K562 (cell line): Measurements from ENCODE around the gene MDC1.

Source experiments
- CTCF ChIP-seq, 3 experiments: IDR thresholded peaks in 2 of 3; conservative IDR thresholded peaks in 1 of 3; 2 replicates each; pipeline ENCODE4 v1.5.1; 2011 to 2012; ENCODE audit warnings: low read length in 3 of 3, mild to moderate bottlenecking in 3 of 3, control low read depth in 2 of 3, improper control_type of control experiment in 1 of 3, inconsistent platforms in 1 of 3, low read depth in 1 of 3, mixed read lengths in 1 of 3, moderate library complexity in 1 of 3; ENCODE audit not compliant: insufficient read depth in 2 of 3
- CTCFL ChIP-seq: IDR thresholded peaks from 2 replicates; pipeline ENCODE4 v1.6.1; 2011; ENCODE audit warnings: borderline replicate concordance, low read depth, mild to moderate bottlenecking, moderate library complexity, low read length; ENCODE audit not compliant: insufficient read depth, poor library complexity, severe bottlenecking
- ETS2 ChIP-seq: IDR thresholded peaks from 2 replicates; pipeline ENCODE4 v1.6.1; 2016; ENCODE audit warnings: borderline replicate concordance, missing genetic modification characterization, mild to moderate bottlenecking, moderate library complexity, missing compliant biosample characterization; ENCODE audit not compliant: poor library complexity, severe bottlenecking
- MAFF ChIP-seq: IDR thresholded peaks from 2 replicates; pipeline ENCODE4 v1.6.1; 2012; ENCODE audit warnings: low read length, improper control_type of control experiment
- MAX ChIP-seq: sonication (generic); formaldehyde crosslinking; IDR thresholded peaks from 2 replicates; pipeline ENCODE4 v1.9.0; 2022; ENCODE audit warnings: mild to moderate bottlenecking, missing genetic modification reagents
- MGA ChIP-seq: fragments of 450-650 bp; IDR thresholded peaks from 2 replicates; pipeline ENCODE4 v1.6.1; 2016; ENCODE audit warnings: mild to moderate bottlenecking, moderate library complexity
- RFX5 ChIP-seq: IDR thresholded peaks from 2 replicates; pipeline ENCODE4 v1.6.1; 2011; ENCODE audit warnings: low read depth, mild to moderate bottlenecking, improper control_type of control experiment, low read length
- YY1 ChIP-seq, 3 experiments: IDR thresholded peaks; 2 replicates each; pipeline ENCODE4 v1.6.1; 2011; ENCODE audit warnings: low read length in 2 of 3, mild to moderate bottlenecking in 2 of 3, moderate library complexity in 2 of 3, borderline replicate concordance in 1 of 3, control low read depth in 1 of 3, low read depth in 1 of 3; ENCODE audit not compliant: insufficient read depth in 3 of 3, insufficient replicate concordance in 2 of 3, control insufficient read depth in 1 of 3, insufficient read length in 1 of 3; ENCODE audit errors: extremely low read depth in 1 of 3
- ZNF274 ChIP-seq: IDR thresholded peaks from 2 replicates; pipeline ENCODE4 v1.6.1; 2011; ENCODE audit warnings: low read depth, mild to moderate bottlenecking, low read length, moderate library complexity, borderline replicate concordance
- TF ChIP-seq, protein P1 (sequence below): sonication (generic); formaldehyde crosslinking; IDR thresholded peaks from 2 replicates; pipeline ENCODE4 v1.8.1; 2022; ENCODE audit warnings: missing genetic modification reagents

- no peak for TF ChIP-seq ETS2 (tag)
- 0 out of 2 replicates have a peak, but pooled peaks have one; percentile 3 for TF ChIP-seq RFX5
- TF ChIP-seq MAX (CRISPR knock-in tag): peak; percentile 30; the same call in 1 of the 2 replicates
- peak in 2 of 3 experiments; percentile 13 to 14; a peak in 2 of 6 replicates for TF ChIP-seq CTCF (IDR thresholded peaks at IDR 0.05 in 2 of 3, conservative IDR thresholded peaks at IDR 0.05 in 1 of 3; ENCODE audit: insufficient read depth in 2 of 3, low read depth in 1 of 3, low read length in 3 of 3)
- TF ChIP-seq MAFF: peak; percentile 97
- no peak for TF ChIP-seq CTCFL
- no peak for TF ChIP-seq ZNF274
- no peak; the same call in 1 of the 2 replicates for TF ChIP-seq MGA
- TF ChIP-seq, protein P1, sequence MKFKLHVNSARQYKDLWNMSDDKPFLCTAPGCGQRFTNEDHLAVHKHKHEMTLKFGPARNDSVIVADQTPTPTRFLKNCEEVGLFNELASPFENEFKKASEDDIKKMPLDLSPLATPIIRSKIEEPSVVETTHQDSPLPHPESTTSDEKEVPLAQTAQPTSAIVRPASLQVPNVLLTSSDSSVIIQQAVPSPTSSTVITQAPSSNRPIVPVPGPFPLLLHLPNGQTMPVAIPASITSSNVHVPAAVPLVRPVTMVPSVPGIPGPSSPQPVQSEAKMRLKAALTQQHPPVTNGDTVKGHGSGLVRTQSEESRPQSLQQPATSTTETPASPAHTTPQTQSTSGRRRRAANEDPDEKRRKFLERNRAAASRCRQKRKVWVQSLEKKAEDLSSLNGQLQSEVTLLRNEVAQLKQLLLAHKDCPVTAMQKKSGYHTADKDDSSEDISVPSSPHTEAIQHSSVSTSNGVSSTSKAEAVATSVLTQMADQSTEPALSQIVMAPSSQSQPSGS: no peak
- peak; percentile 24 to 89 (median 81) for TF ChIP-seq YY1 (IDR thresholded peaks at IDR 0.05; ENCODE audit: borderline replicate concordance in 1 of 3, control insufficient read depth in 1 of 3, extremely low read depth in 1 of 3, insufficient read depth in 3 of 3, insufficient read length in 1 of 3, insufficient replicate concordance in 2 of 3, low read depth in 1 of 3, low read length in 2 of 3)
These were observed 3.0 kb upstream of the MDC1 start, which contains the start of gene TUBB for GRCh38 chr6:30719791-30720737.
